B cell (primary cell): Measurements from ENCODE around the gene NTNG1. TPM values are rescaled to one million over a fixed set of nuclear protein-coding genes. Genes with fewer than 3 reads are reported as not detected.

Experiments used
- ATAC-seq: fragments of 200-7000 bp; cut with Tn5 transposase; one replicate; pipeline ENCODE4 v1.10.0; 2021; ENCODE audit warnings: low read depth, mild to moderate bottlenecking, moderate number of reproducible peaks, moderate library complexity
- CTCF ChIA-PET: fragments of 350-600 bp; sonication (Branson Sonifier 250); formaldehyde crosslinking; loops from one replicate; lab custom pipeline; 2021; ENCODE audit warnings: antibody characterized with exemption, inconsistent platforms; lab: Charles Lee
- POLR2A ChIA-PET: fragments of 350-600 bp; sonication (Branson Sonifier 250); formaldehyde crosslinking; loops from one replicate; lab custom pipeline; 2021; ENCODE audit warnings: antibody characterized with exemption; lab: Charles Lee
- DNase-seq: peaks from one replicate; pipeline ENCODE4 v3.0.0; 2013
- H2AFZ ChIP-seq: 2 replicates; pipeline ENCODE4 v1.6.1; 2012; ENCODE audit warnings: mild to moderate bottlenecking, low read depth, low read length; ENCODE audit not compliant: insufficient read depth, poor library complexity, severe bottlenecking
- H3K27ac ChIP-seq, 2 donors: 1 replicate in 1 of 2; 2 replicates in 1 of 2; pipeline ENCODE4 v1.5.1; 2012 to 2013; ENCODE audit warnings: low read length in 2 of 2, mild to moderate bottlenecking in 2 of 2, moderate library complexity in 1 of 2
- H3K27me3 ChIP-seq, 4 experiments: fragments of 200-600 bp in 1 of 4; sonication (generic) in 1 of 4; replicated peaks in 1 of 4; 1 replicate in 2 of 4; 2 replicates in 2 of 4; pipeline versions ENCODE4 v1.6.1 to v1.7.0; 2013 to 2016; ENCODE audit warnings: low read length in 3 of 4, mild to moderate bottlenecking in 2 of 4, mixed read lengths in 1 of 4, moderate library complexity in 1 of 4; ENCODE audit not compliant: insufficient read depth in 4 of 4, control insufficient read depth in 3 of 4; ENCODE audit errors: control extremely low read depth in 1 of 4
- H3K36me3 ChIP-seq, 2 experiments: replicated peaks in 1 of 2; 1 replicate in 1 of 2; 2 replicates in 1 of 2; pipeline versions ENCODE4 v1.6.1 to v1.7.1; 2013; ENCODE audit warnings: low read length in 1 of 2; ENCODE audit not compliant: insufficient read depth in 2 of 2, control insufficient read depth in 1 of 2; ENCODE audit errors: control extremely low read depth in 1 of 2, extremely low read depth in 1 of 2
- H3K4me1 ChIP-seq, 2 donors: fragments of 200-600 bp in 1 of 2; sonication (generic) in 1 of 2; 1 replicate in 1 of 2; 2 replicates in 1 of 2; pipeline versions ENCODE4 v1.5.1 to v1.6.1; 2013 to 2017; ENCODE audit warnings: low read length in 2 of 2; ENCODE audit not compliant: control insufficient read depth in 2 of 2, insufficient read depth in 2 of 2
- H3K4me2 ChIP-seq: replicated peaks from 2 replicates; pipeline ENCODE3; 2012; ENCODE audit warnings: mild to moderate bottlenecking, low read depth, low read length; ENCODE audit not compliant: poor library complexity, severe bottlenecking
- H3K4me3 ChIP-seq, 5 experiments: fragments of 200-600 bp in 1 of 5; sonication (generic) in 1 of 5; 1 replicate in 3 of 5; 2 replicates in 2 of 5; pipeline versions ENCODE4 v1.5.1 to v1.7.0; 2011 to 2016; ENCODE audit warnings: low read length in 4 of 5, mild to moderate bottlenecking in 4 of 5, low read depth in 2 of 5, control low read depth in 1 of 5, moderate library complexity in 1 of 5; ENCODE audit not compliant: insufficient read depth in 1 of 5; ENCODE audit errors: control extremely low read depth in 1 of 5, extremely low read depth in 1 of 5
- H3K79me2 ChIP-seq: fragments of 200-600 bp; sonication (generic); one replicate; pipeline ENCODE4 v1.6.0; 2016; ENCODE audit warnings: low read length; ENCODE audit not compliant: control insufficient read depth, insufficient read depth
- H3K9ac ChIP-seq: fragments of 200-600 bp; sonication (generic); 2 replicates; pipeline ENCODE4 v1.6.1; 2017; ENCODE audit warnings: mild to moderate bottlenecking, low read length, moderate library complexity
- H3K9me3 ChIP-seq, 3 donors: one replicate each; pipeline versions ENCODE4 v1.6.1 to v1.7.1; 2013; ENCODE audit warnings: low read length in 2 of 3; ENCODE audit not compliant: control insufficient read depth in 2 of 3, insufficient read depth in 1 of 3; ENCODE audit errors: control extremely low read depth in 1 of 3
- H4K20me1 ChIP-seq: 2 replicates; pipeline ENCODE4 v1.6.0; 2012; ENCODE audit warnings: mild to moderate bottlenecking, low read length; ENCODE audit not compliant: insufficient read depth, control insufficient read depth, poor library complexity, severe bottlenecking
- H3K27ac Mint-ChIP-seq: one replicate; pipeline ENCODE4 v1.8.0; 2021; ENCODE audit warnings: mixed read lengths
- H3K27me3 Mint-ChIP-seq: one replicate; pipeline ENCODE4 v1.8.0; 2021; ENCODE audit warnings: mixed read lengths
- H3K4me1 Mint-ChIP-seq: one replicate; pipeline ENCODE4 v1.8.0; 2021; ENCODE audit warnings: mixed read lengths
- H3K4me3 Mint-ChIP-seq: one replicate; pipeline ENCODE4 v1.8.0; 2021; ENCODE audit warnings: mixed read lengths
- H3K9me3 Mint-ChIP-seq: one replicate; pipeline ENCODE4 v1.8.0; 2022; ENCODE audit warnings: mixed read lengths; ENCODE audit not compliant: insufficient read depth
- EZH2 ChIP-seq: IDR thresholded peaks from 2 replicates; pipeline ENCODE4 v1.6.1; 2012; ENCODE audit warnings: borderline replicate concordance, low read depth, mild to moderate bottlenecking, moderate library complexity, low read length; ENCODE audit not compliant: insufficient read depth, poor library complexity, severe bottlenecking
- WGBS: methylation state at CpG from one replicate; pipeline ENCODE4 v1.1.5; 2013; ENCODE audit warnings: missing lambda C conversion rate; ENCODE audit not compliant: insufficient coverage; 5-methylcytosine and 5-hydroxymethylcytosine counted together
- intact Hi-C: fragments of 100-400 bp; cut with micrococcal nuclease; formaldehyde crosslinking; loops from one replicate; pipeline ENCODE4 v1.10.0; 2022
- polyA plus RNA-seq: library from polyadenylated mRNA; depleted of rRNA; stranded (reverse); fragments of >200 nt; gene quantifications from 2 replicates; pipeline ENCODE4 v1.2.3, GENCODE V29; 2012
- total RNA-seq, 2 donors: library from RNA; stranded (reverse); fragments of 120-200 nt in 1 of 2; gene quantifications; 1 replicate in 1 of 2; 2 replicates in 1 of 2; pipeline versions ENCODE4 v1.2.3 to v1.2.4, GENCODE V29; 2013 to 2022
- TF ChIP-seq, protein P1 (sequence below): fragments of 200-600 bp; IDR thresholded peaks from one replicate; pipeline ENCODE4 v1.8.0; 2022; ENCODE audit warnings: antibody characterized with exemption, mild to moderate bottlenecking

NTNG1 gene
- total and polyA plus RNA-seq, 2 donors (not counting 1 experiment from before 2014, with no cell fraction given) = 2.8 to 3.7 TPM

DNA sequence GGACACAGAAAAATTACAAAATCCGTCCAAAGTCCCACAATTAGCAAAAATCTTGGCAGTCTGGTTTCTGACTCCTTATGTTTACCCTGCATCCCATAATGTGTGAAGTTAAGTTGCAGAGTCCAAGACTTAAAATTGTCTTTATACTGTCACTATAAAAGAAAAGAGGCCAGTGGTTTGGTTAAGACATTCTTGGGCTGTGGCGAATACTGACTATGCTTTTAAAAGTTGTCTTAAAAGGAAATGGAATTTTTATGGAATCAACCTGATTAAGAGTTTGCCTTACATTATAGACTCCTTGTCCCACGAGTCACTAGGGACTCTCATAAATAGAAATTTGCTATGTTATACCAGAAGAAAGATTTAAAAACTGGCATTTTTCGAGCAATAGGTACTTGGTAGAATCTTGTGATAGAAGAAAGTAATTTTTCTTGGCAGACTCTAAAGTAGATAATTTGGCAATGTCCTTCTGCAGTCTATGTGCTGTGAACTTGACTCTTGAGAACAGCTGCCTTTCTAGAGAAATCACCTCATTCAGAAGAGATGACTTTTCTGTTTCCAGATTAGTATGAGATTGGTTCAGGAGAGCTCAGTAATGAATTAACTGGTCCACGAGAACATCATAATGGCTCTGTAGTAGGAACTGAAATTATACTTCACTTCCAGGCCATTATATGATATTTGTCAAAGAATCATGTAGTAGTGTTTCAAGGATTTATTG lies 31.8 kb downstream of the NTNG1 start:
- H3K27me3 ChIP-seq = no peaks in the 10 kb centered on the region
- H2AFZ ChIP-seq = no peak overlapping the region
- no peaks in the 10 kb centered on the region for H3K9me3 ChIP-seq
- CTCF ChIA-PET = no interaction called here
- H3K36me3 ChIP-seq = no peaks in the 10 kb centered on the region
- TF ChIP-seq, protein P1, sequence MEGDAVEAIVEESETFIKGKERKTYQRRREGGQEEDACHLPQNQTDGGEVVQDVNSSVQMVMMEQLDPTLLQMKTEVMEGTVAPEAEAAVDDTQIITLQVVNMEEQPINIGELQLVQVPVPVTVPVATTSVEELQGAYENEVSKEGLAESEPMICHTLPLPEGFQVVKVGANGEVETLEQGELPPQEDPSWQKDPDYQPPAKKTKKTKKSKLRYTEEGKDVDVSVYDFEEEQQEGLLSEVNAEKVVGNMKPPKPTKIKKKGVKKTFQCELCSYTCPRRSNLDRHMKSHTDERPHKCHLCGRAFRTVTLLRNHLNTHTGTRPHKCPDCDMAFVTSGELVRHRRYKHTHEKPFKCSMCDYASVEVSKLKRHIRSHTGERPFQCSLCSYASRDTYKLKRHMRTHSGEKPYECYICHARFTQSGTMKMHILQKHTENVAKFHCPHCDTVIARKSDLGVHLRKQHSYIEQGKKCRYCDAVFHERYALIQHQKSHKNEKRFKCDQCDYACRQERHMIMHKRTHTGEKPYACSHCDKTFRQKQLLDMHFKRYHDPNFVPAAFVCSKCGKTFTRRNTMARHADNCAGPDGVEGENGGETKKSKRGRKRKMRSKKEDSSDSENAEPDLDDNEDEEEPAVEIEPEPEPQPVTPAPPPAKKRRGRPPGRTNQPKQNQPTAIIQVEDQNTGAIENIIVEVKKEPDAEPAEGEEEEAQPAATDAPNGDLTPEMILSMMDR = no peak
- TF ChIP-seq EZH2 = no peak
- no peak overlapping the region for H3K9ac ChIP-seq
- H3K4me3 ChIP-seq = no peak overlapping the region
- DNase-seq (no peak), ATAC-seq (no peak)
- no CpG with 5 or more reads among the region's 5 CpGs for WGBS
- Mint-ChIP-seq H3K4me1 (peaks cover 6% of the 10 kb centered on the region), H3K4me3 (no peak overlapping the region), H3K9me3 (no peaks in the 10 kb centered on the region), H3K27me3 (no peaks in the 10 kb centered on the region), H3K27ac (no peak overlapping the region)
- no peaks in the 10 kb centered on the region for H4K20me1 ChIP-seq
- peaks cover 0 to 4% of the 10 kb centered on the region in 2 donors for H3K4me1 ChIP-seq
- H3K4me2 ChIP-seq = no peak overlapping the region
- no peak overlapping the region for H3K27ac ChIP-seq
- intact Hi-C loops = no loop called here
- POLR2A ChIA-PET = no interaction called here
- H3K79me2 ChIP-seq = no peaks in the 10 kb centered on the region

DNA sequence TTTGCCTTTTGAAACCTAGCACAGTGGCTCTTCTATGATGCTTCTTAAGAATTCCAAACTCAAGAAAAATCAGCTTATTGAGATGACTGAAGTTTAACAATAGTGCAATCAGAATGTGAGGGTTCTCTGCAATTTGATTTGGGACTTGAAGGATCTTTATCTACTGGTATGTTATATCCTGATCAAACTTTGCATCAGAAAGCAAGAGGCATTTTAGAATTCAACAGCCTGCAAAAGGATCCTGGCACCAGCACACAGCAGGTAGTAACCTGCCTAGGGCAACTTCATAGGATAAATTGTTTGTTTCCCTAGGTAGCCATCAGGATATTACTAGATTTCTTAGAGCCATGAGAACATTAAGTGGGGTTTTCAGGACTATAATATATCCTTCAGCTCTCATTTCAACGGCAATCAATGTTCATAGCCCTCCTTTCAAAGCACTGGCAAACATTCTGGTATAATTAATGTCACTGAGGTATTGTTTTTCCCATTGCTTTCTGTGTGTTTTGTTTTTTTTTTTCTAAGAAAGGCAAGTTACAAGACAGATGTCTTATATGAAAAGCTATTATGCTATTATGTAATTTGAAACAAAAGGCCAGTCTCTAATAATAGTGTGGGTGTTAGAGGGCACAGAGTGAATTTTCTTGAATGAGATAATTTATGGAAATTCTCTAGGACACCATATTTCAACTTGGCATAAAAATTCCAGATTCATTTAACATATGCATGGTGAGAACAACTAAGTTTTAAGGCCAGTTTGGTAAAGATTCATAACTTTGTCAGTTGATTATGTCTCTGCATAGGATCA lies 34.5 kb downstream of the NTNG1 start:
- Mint-ChIP-seq H3K4me1 (no peaks in the 10 kb centered on the region), H3K9me3 (no peaks in the 10 kb centered on the region), H3K27me3 (no peaks in the 10 kb centered on the region), H3K4me3 (no peak overlapping the region), H3K27ac (no peak overlapping the region)
- no peak overlapping the region for H3K4me3 ChIP-seq
- H3K9ac ChIP-seq = no peak overlapping the region
- H3K4me2 ChIP-seq = no peak overlapping the region
- no peaks in the 10 kb centered on the region for H3K9me3 ChIP-seq
- TF ChIP-seq, protein P1 = no peak
- TF ChIP-seq EZH2 = no peak
- no peak overlapping the region for H2AFZ ChIP-seq
- WGBS = no CpG with 5 or more reads among the region's 1 CpG
- no peaks in the 10 kb centered on the region for H3K79me2 ChIP-seq
- H3K27me3 ChIP-seq = peaks cover 0 to 3% (median 1%) of the 10 kb centered on the region in 4 experiments
- CTCF ChIA-PET = no interaction called here
- intact Hi-C loops = no loop called here
- H4K20me1 ChIP-seq = no peaks in the 10 kb centered on the region
- DNase-seq (no peak), ATAC-seq (no peak)
- H3K27ac ChIP-seq = no peak overlapping the region
- no peaks in the 10 kb centered on the region for H3K4me1 ChIP-seq
- no peaks in the 10 kb centered on the region for H3K36me3 ChIP-seq
- POLR2A ChIA-PET = no interaction called here
